Kidney epithelial cell (primary cell): ENCODE data around the gene STARD5. TPM values are rescaled to one million over a fixed set of nuclear protein-coding genes. Genes with fewer than 3 reads are reported as not detected.
A peak's percentile ranks its signal among the peaks of the same experiment; 100 is the strongest.

ENCODE experiments used
- DNase-seq: peaks from one replicate; pipeline ENCODE4 v3.0.0-alpha.2; 2010; ENCODE audit warnings: low read depth
- H3K27me3 ChIP-seq: 2 replicates; pipeline ENCODE4 v1.6.0; 2011; ENCODE audit warnings: low read length; ENCODE audit not compliant: control insufficient read depth, insufficient read depth
- H3K36me3 ChIP-seq: 2 replicates; pipeline ENCODE4 v1.5.1; 2011; ENCODE audit warnings: low read length; ENCODE audit not compliant: control insufficient read depth, insufficient read depth
- H3K4me3 ChIP-seq: 2 replicates; pipeline ENCODE4 v1.5.1; 2011; ENCODE audit warnings: low read depth, mild to moderate bottlenecking, control low read depth, low read length
- total RNA-seq: library from RNA; depleted of rRNA; stranded (reverse); fragments of >200 nt; gene quantifications from 2 replicates; pipeline ENCODE4 v1.2.3, GENCODE V29; 2015
- TF ChIP-seq, protein P1 (sequence below): IDR thresholded peaks from 2 replicates; pipeline ENCODE4 v1.5.1; 2011; ENCODE audit warnings: mild to moderate bottlenecking, moderate library complexity, low read length, control low read depth, inconsistent platforms; ENCODE audit not compliant: insufficient read depth, poor library complexity, severe bottlenecking

The STARD5 gene
- total RNA-seq, 1 donor from 2014 or later, result 1.2 TPM

GRCh38 chr15:81298611-81299010 is 25.3 kb downstream of the STARD5 start:
- Histone ChIP-seq H3K36me3 (no peaks in the 10 kb centered on the region), H3K4me3 (no peak overlapping the region), H3K27me3 (peaks cover 6% of the 10 kb centered on the region)
- DNase-seq, result no peak
- TF ChIP-seq, protein P1, sequence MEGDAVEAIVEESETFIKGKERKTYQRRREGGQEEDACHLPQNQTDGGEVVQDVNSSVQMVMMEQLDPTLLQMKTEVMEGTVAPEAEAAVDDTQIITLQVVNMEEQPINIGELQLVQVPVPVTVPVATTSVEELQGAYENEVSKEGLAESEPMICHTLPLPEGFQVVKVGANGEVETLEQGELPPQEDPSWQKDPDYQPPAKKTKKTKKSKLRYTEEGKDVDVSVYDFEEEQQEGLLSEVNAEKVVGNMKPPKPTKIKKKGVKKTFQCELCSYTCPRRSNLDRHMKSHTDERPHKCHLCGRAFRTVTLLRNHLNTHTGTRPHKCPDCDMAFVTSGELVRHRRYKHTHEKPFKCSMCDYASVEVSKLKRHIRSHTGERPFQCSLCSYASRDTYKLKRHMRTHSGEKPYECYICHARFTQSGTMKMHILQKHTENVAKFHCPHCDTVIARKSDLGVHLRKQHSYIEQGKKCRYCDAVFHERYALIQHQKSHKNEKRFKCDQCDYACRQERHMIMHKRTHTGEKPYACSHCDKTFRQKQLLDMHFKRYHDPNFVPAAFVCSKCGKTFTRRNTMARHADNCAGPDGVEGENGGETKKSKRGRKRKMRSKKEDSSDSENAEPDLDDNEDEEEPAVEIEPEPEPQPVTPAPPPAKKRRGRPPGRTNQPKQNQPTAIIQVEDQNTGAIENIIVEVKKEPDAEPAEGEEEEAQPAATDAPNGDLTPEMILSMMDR, result no peak

DNA sequence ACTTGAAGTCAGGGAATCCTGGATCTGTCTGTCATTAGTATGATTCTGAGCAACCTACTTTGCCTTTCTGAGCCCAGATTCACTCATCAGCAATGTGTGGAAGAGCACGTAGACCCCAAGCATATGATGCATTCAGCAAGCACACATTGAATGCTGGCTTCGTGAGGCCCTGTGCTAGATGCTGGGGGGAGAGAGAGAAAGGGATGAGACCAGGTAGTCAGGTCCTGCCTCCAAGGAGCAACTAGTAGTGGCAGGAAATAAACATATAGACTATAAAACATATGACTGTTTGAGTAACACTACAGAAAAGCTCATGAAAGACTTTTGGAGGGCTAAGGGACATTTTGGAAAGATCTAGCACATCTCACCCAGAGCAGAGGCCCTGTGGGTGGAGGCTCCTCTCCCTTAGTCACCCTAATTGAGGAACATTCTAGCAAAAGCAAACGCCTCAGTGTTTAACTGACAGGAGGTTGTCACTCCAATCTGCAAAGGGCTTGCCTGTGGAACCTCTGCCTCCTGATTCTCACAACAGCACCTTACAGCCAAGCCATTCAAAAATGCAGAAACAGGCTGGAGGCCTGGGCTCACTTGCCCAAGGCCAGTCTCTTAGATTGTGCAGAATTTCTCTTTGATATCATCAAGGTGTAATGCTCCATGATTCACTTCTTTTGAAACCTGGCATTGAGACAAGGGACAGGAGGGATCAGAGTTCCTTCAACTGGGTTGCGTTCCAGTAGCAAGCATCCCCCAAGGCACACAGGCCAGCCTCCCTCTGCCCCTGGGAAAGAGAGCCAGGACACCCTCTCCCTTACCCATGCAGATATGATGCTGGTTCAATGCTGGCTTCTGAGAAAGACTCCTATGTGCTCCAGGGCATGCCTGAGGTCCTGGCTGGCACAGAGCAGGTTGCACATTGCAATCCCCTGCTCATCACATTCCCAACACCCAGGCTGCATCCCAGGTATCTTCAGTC is 26.1 kb downstream of the STARD5 start:
- Histone ChIP-seq H3K4me3 (no peak overlapping the region), H3K36me3 (no peaks in the 10 kb centered on the region), H3K27me3 (peaks cover 6% of the 10 kb centered on the region)
- no peak for DNase-seq
- TF ChIP-seq, protein P1, result no peak

DNA sequence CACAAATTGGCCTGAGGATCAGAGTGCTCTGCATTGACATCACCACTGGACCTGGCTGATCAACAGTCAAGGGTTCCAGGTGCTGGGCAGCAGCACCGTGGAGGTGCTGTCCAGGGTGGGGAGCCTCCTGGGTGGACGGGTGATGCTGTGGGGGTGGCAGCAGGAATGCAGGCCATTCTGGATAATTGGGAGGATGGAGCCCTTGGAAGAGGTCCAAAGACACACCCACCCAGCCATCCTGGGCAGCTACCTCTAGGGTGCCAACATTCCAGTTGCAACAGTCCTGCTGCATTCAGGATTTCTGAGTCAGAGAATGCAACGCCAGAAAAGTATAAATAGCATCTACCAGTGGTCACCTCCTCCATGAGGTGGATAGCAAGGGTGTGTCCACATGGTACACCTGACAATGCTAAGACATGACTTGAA is 26.8 kb downstream of the STARD5 start:
- H3K27me3 ChIP-seq, result peaks cover 6% of the 10 kb centered on the region
- H3K36me3 ChIP-seq, result no peaks in the 10 kb centered on the region
- no peak overlapping the region for H3K4me3 ChIP-seq
- DNase-seq, result peak; percentile 42
- TF ChIP-seq, protein P1, result no peak

- TF ChIP-seq, protein P1, result no peak
- Histone ChIP-seq H3K4me3 (no peak overlapping the region), H3K27me3 (peaks cover 9% of the 10 kb centered on the region), H3K36me3 (no peaks in the 10 kb centered on the region)
- DNase-seq, result no peak
Observed at GRCh38 chr15:81296673-81297072, 27.3 kb downstream of the STARD5 start.

GRCh38 chr15:81296186-81296585 is 27.8 kb downstream of the STARD5 start:
- DNase-seq, result no peak
- TF ChIP-seq, protein P1, result no peak
- Histone ChIP-seq H3K36me3 (no peaks in the 10 kb centered on the region), H3K27me3 (peaks cover 9% of the 10 kb centered on the region), H3K4me3 (no peak overlapping the region)
